ENCODE data around the gene CFC1B. TPM values are rescaled to one million over a fixed set of nuclear protein-coding genes. Genes with fewer than 3 reads are reported as not detected.
"Not testable (repeated sequence)": the region's sequence is repeated elsewhere in the genome, so short reads cannot be mapped to it uniquely, and the experiment has no call there.

The CFC1B gene
- total RNA-seq: not detected

DNA sequence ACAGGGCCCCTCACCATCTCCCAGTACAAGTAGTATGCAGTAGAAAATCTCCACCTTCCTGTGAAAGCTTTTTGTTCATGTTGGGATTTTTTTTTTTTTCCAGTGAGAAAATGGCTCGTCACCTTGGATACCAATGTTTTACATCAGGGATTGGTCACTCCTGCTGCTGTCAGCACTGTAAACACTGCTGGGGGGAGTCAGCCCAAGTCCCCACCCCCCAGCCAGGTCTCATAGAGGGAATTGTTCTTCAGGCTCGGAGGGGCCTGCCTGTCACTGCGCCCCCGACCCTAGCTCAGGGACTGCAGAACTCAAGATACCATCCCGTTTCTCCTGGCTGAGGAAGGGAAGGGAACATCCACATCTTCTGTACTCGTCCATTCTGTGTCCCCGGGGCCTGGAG, at the start of gene CFC1B:
CFC1B (plus strand) TSS at position 231 of the 400 bp plus-strand sequence. CDS start 263 bp downstream, outside the sequence.
- intact Hi-C loops (cut with micrococcal nuclease); H3K27me3 Mint-ChIP-seq; H3K4me3 Mint-ChIP-seq; CTCF ChIA-PET; H3K4me1 Mint-ChIP-seq (ENCODE audit: low read depth); POLR2A ChIA-PET; H3K27ac Mint-ChIP-seq; H3K36me3 Mint-ChIP-seq; H3K9me3 Mint-ChIP-seq; DNase-seq: not testable (repeated sequence)

DNA sequence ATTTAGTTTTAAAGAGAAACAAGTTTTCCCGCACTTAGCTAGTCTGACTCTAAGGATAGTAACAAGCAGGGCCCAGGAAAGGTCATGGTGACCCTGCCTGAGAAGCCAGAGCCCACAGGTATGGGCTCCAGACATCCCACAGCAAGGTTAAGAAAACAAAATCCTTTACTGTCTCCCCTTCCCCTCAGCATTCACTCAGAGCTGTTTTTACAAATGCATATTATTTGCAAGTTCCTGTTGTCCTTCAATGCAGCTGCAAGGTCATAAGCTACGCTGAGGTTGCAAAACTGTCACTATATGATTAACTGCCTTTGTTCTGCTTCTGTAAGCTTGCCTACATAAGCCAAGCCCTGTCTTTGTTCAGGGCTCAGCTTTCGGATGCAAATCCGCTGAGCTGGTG, 29.9 kb upstream of the CFC1B start:
- DNase-seq; intact Hi-C loops (cut with micrococcal nuclease); H3K9me3 Mint-ChIP-seq; H3K4me1 Mint-ChIP-seq (ENCODE audit: low read depth); POLR2A ChIA-PET; H3K27ac Mint-ChIP-seq; H3K36me3 Mint-ChIP-seq; H3K27me3 Mint-ChIP-seq; CTCF ChIA-PET; H3K4me3 Mint-ChIP-seq: not testable (repeated sequence)

DNA sequence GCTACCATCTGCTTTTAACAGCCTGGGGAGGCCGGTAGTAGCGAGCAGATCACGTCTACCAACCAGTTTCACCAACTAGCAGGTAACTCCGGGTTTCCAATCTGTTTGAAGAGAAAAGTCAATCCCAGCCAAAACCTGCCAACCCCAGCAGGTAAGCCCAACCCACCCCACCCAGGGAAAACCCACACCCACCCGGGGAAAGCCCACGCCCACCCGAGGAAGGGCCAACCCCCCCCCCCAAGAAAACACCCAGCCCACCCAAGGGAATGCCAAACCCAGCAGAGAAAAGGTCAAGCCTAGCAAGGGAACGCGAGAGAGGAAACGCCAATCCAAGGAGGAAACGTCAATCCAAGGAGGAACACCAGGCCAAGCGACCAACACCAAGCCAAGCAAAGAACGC, 11.8 kb upstream of the CFC1B start, which contains the start of gene POTEI:
POTEI (minus strand) TSS at position 101 of the 400 bp plus-strand sequence; CDS start at position 8, 93 bp downstream.
- H3K36me3 Mint-ChIP-seq; POLR2A ChIA-PET; intact Hi-C loops (cut with micrococcal nuclease); H3K4me1 Mint-ChIP-seq (ENCODE audit: low read depth); DNase-seq; H3K9me3 Mint-ChIP-seq; H3K4me3 Mint-ChIP-seq; CTCF ChIA-PET; H3K27me3 Mint-ChIP-seq; H3K27ac Mint-ChIP-seq: not testable (repeated sequence)

GRCh38 chr2:130510807-130511746, 9.9 kb upstream of the CFC1B start:
- H3K4me3 Mint-ChIP-seq; CTCF ChIA-PET; POLR2A ChIA-PET; H3K4me1 Mint-ChIP-seq (ENCODE audit: low read depth); H3K27me3 Mint-ChIP-seq; intact Hi-C loops (cut with micrococcal nuclease); H3K27ac Mint-ChIP-seq; H3K9me3 Mint-ChIP-seq; DNase-seq; H3K36me3 Mint-ChIP-seq: not testable (repeated sequence)

DNA sequence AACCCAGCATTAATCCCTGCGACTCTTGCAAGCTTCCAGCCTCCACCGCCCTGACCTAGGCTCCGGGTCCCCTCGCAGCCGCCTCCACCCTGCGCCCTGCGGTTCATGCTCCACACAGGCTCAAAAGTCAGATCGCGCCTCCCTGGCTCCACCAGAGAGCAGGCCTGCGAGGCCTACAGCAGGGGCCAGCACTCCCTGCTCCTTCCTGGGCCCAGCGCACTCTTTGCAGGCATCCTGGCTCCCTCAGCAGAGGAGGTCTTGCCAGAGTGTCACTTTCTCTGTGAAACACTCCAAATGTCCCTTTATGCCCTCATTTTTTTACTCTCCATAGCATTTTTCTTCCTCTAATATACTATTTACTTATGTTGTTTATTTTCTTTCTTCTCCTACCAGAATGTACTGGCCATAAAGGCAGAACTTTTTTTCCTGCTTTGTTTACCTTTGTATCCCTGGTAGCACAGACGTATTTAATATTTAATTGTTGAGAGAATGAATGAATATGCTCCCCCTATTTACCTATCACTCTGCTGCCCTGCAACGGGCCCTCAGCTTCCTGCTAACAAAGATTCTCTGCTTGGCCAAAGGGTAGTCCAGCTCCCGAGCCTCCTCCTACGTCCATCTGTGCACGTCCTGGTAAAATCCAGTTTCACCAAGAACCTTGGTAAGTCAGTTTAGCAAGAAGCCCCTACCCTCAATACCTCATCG, 9.1 kb upstream of the CFC1B start:
- POLR2A ChIA-PET; H3K9me3 Mint-ChIP-seq; intact Hi-C loops (cut with micrococcal nuclease); H3K27me3 Mint-ChIP-seq; H3K4me1 Mint-ChIP-seq (ENCODE audit: low read depth); CTCF ChIA-PET; H3K27ac Mint-ChIP-seq; DNase-seq; H3K36me3 Mint-ChIP-seq; H3K4me3 Mint-ChIP-seq: not testable (repeated sequence)

DNA sequence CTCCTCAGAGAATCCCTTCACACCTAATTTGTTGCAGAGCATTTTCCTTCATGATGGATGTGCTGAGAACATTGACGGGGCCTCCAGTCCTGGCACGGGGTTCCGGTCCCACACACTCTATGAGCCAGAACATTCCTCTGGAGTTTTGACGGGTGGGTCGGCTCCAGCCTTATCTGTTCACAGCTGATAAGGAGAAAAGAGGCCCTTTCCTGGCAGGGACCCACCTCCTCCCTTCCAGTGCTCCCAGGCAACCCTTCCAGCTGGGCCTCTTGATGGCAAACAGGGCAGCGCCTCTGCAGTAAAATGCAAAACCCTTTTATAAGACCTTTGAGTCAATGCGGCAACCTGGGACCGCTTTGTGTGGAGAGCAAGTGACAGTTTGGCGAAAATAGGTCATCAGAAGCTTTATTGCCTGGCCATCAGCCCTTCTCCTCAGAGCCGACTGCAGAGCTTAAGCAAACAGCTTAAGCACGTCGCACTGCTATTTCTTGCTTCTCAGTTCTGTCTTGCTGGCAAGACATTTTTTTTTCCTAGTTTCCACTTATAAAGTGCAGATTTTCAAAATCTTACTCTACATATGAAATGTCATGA, 2.4 kb upstream of the CFC1B start:
- CTCF ChIA-PET; H3K27ac Mint-ChIP-seq; H3K9me3 Mint-ChIP-seq; H3K4me3 Mint-ChIP-seq; intact Hi-C loops (cut with micrococcal nuclease); H3K27me3 Mint-ChIP-seq; H3K4me1 Mint-ChIP-seq (ENCODE audit: low read depth); POLR2A ChIA-PET; H3K36me3 Mint-ChIP-seq; DNase-seq: not testable (repeated sequence)

DNA sequence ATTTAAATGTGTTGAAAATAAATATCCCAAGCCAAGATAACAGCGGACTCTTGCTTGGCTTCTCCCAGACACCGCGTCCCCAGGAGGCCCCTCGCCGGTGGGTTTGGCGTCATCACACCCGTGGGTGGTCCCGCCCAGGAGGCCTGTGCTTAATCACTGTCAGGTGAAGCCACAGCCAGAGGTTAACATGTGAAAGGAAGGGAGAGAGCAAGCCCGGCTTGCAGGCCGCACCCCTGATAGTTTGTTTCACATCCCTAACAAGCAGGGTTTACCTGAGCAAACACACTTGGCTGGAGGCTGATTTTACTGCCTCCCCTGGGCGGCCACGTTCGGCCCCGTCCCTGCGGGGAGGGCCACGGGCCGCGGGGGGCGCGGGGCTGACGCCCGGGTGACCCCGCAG, 1.4 kb downstream of the CFC1B start:
- H3K36me3 Mint-ChIP-seq; CTCF ChIA-PET; intact Hi-C loops (cut with micrococcal nuclease); POLR2A ChIA-PET; H3K4me1 Mint-ChIP-seq (ENCODE audit: low read depth); H3K9me3 Mint-ChIP-seq; H3K27me3 Mint-ChIP-seq; H3K27ac Mint-ChIP-seq; DNase-seq; H3K4me3 Mint-ChIP-seq: not testable (repeated sequence)

DNA sequence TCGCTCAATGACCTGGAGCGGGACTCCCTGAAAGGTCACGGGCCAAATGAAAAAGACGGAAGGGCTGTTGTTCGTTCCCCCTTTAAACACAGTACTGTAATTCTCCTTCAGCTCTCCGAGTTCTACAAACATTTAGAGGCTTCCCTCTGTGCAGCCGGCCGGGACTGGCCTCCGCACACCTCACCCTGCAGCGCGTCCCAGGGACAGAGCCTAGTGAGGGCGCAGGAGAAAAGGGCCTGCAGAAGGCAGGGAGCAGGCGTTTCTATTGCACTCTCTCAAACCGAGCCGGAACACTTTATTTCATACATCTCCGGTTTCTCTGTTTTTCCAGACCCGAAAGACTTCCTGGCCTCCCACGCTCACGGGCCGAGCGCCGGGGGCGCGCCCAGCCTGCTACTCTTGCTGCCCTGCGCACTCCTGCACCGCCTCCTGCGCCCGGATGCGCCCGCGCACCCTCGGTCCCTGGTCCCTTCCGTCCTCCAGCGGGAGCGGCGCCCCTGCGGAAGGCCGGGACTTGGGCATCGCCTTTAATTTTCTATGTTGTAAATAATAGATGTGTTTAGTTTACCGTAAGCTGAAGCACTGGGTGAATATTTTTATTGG, 6.4 kb downstream of the CFC1B start:
- H3K27me3 Mint-ChIP-seq; CTCF ChIA-PET; intact Hi-C loops (cut with micrococcal nuclease); H3K36me3 Mint-ChIP-seq; H3K4me1 Mint-ChIP-seq (ENCODE audit: low read depth); H3K4me3 Mint-ChIP-seq; H3K27ac Mint-ChIP-seq; H3K9me3 Mint-ChIP-seq; POLR2A ChIA-PET; DNase-seq: not testable (repeated sequence)

DNA sequence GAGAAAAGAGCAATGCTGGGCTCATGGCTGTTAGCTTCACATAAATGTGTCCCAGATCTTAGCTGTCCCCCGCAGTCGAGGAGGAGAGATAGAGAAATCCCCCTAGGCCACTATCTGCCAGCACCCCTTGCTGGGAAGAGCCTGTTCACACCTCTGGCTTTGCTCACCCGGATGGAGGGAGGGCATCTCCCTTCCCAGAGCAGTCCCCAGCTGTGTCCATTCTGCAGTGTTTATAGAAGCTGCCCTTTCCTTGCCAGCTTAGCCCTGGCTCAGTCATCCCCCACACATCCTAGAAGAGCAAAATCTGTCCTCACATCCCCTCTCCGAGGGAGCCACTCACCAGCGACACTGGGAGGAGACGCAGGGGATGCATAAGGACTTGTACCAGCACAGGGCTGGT, 8.5 kb downstream of the CFC1B start:
- intact Hi-C loops (cut with micrococcal nuclease); H3K9me3 Mint-ChIP-seq; H3K27me3 Mint-ChIP-seq; DNase-seq; H3K4me3 Mint-ChIP-seq; H3K36me3 Mint-ChIP-seq; CTCF ChIA-PET; POLR2A ChIA-PET; H3K4me1 Mint-ChIP-seq (ENCODE audit: low read depth); H3K27ac Mint-ChIP-seq: not testable (repeated sequence)

DNA sequence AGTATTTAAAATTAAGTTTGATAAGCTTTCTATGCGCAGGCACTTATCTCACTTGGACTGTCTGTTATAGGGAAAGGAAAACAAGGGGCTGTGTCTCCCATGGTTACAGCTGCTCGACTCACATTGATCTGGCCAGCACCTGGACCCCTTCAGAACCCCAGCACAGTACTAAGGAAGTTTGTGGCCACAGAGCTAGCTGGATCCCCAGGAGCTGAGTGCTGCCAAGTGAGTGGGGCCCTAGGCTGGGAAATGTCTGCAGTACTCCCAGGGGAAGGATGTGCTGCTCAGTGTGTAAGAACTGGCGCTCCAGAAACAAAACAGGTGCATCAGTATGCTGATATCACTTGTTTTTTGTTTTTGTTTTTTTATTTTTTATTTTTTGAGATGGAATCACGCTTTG, 9.2 kb downstream of the CFC1B start:
- POLR2A ChIA-PET; H3K27ac Mint-ChIP-seq; H3K9me3 Mint-ChIP-seq; H3K36me3 Mint-ChIP-seq; DNase-seq; H3K4me1 Mint-ChIP-seq (ENCODE audit: low read depth); intact Hi-C loops (cut with micrococcal nuclease); H3K27me3 Mint-ChIP-seq; CTCF ChIA-PET; H3K4me3 Mint-ChIP-seq: not testable (repeated sequence)

- H3K27me3 Mint-ChIP-seq; H3K27ac Mint-ChIP-seq; CTCF ChIA-PET; H3K4me3 Mint-ChIP-seq; H3K9me3 Mint-ChIP-seq; H3K36me3 Mint-ChIP-seq; DNase-seq; POLR2A ChIA-PET; H3K4me1 Mint-ChIP-seq (ENCODE audit: low read depth); intact Hi-C loops (cut with micrococcal nuclease): not testable (repeated sequence)
Measured at GRCh38 chr2:130531225-130531624, 10.2 kb downstream of the CFC1B start.

GRCh38 chr2:130531672-130532071, 10.7 kb downstream of the CFC1B start:
- intact Hi-C loops (cut with micrococcal nuclease); POLR2A ChIA-PET; H3K9me3 Mint-ChIP-seq; H3K4me1 Mint-ChIP-seq (ENCODE audit: low read depth); H3K36me3 Mint-ChIP-seq; H3K27me3 Mint-ChIP-seq; H3K4me3 Mint-ChIP-seq; DNase-seq; CTCF ChIA-PET; H3K27ac Mint-ChIP-seq: not testable (repeated sequence)

All from activated CD4-positive, alpha-beta memory T cell treated with anti-CD3 and anti-CD28 coated beads for 36 hours (primary cell).